Ishikawa (cell line): ENCODE data around the gene WDR46.

Source experiments
- CREB1 ChIP-seq: IDR thresholded peaks from 2 replicates; pipeline ENCODE4 v1.6.1; 2012; ENCODE audit warnings: low read depth
- EGR1 ChIP-seq: IDR thresholded peaks from 2 replicates; pipeline ENCODE4 v1.6.1; 2012
- EP300 ChIP-seq: IDR thresholded peaks from 2 replicates; pipeline ENCODE4 v1.6.1; 2012; ENCODE audit warnings: borderline replicate concordance
- TAF1 ChIP-seq: IDR thresholded peaks from 2 replicates; pipeline ENCODE4 v1.6.1; 2012; ENCODE audit warnings: low read depth, mild to moderate bottlenecking
- TEAD4 ChIP-seq: IDR thresholded peaks from 2 replicates; pipeline ENCODE4 v1.6.1; 2012
- TF ChIP-seq, protein P1 (sequence below): IDR thresholded peaks from 2 replicates; pipeline ENCODE4 v1.6.1; 2012; ENCODE audit warnings: low read depth, mild to moderate bottlenecking

GRCh38 chr6:33236852-33237251 is 52.2 kb downstream of the WDR46 start:
- TF ChIP-seq EP300 = no peak
- TF ChIP-seq TEAD4 = no peak
- no peak for TF ChIP-seq TAF1
- TF ChIP-seq, protein P1, sequence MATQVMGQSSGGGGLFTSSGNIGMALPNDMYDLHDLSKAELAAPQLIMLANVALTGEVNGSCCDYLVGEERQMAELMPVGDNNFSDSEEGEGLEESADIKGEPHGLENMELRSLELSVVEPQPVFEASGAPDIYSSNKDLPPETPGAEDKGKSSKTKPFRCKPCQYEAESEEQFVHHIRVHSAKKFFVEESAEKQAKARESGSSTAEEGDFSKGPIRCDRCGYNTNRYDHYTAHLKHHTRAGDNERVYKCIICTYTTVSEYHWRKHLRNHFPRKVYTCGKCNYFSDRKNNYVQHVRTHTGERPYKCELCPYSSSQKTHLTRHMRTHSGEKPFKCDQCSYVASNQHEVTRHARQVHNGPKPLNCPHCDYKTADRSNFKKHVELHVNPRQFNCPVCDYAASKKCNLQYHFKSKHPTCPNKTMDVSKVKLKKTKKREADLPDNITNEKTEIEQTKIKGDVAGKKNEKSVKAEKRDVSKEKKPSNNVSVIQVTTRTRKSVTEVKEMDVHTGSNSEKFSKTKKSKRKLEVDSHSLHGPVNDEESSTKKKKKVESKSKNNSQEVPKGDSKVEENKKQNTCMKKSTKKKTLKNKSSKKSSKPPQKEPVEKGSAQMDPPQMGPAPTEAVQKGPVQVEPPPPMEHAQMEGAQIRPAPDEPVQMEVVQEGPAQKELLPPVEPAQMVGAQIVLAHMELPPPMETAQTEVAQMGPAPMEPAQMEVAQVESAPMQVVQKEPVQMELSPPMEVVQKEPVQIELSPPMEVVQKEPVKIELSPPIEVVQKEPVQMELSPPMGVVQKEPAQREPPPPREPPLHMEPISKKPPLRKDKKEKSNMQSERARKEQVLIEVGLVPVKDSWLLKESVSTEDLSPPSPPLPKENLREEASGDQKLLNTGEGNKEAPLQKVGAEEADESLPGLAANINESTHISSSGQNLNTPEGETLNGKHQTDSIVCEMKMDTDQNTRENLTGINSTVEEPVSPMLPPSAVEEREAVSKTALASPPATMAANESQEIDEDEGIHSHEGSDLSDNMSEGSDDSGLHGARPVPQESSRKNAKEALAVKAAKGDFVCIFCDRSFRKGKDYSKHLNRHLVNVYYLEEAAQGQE = no peak
- no peak for TF ChIP-seq EGR1
- TF ChIP-seq CREB1 = no peak
